ENCODE results near the gene DRG1.

Gene DRG1

DNA sequence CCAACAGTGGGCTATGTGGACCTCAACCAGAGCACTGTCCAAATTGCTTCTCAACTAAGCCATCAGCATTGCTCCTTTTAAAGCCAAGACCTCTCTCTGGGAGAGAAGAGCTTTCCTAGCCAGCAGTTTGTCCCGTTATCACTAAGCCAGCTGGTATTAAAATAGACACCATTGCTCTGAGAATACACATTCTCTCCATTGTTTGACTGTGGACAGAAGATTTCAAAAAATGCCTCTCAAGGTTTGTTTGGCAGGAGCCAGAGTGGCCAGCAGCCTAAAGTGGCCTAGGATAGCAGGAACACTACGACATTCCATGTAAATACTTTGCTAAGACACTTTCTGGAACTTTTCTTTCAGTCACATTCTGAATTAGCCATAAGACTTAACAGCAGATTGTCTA lies 49.0 kb downstream of the DRG1 start:
- no peak overlapping the region for H3K27ac ChIP-seq (ENCODE audit: low read length)
- no peaks in the 10 kb centered on the region for H3K79me2 ChIP-seq (ENCODE audit: low read length)
- no peak overlapping the region for H2AFZ ChIP-seq (ENCODE audit: low read depth, low read length)
- H3K4me2 ChIP-seq (ENCODE audit: low read length) = no peak overlapping the region
- H3K4me1 ChIP-seq (ENCODE audit: low read length) = no peaks in the 10 kb centered on the region; the same call in 1 of the 2 replicates
- no peak overlapping the region for H3K4me3 ChIP-seq (ENCODE audit: low read length)
- no peaks in the 10 kb centered on the region for H3K9me3 ChIP-seq (ENCODE audit: insufficient read depth, low read length)
- H3K36me3 ChIP-seq (replicated peaks; ENCODE audit: low read depth, low read length) = peaks cover 66% of the 10 kb centered on the region
- H3K9ac ChIP-seq (ENCODE audit: low read length) = no peak overlapping the region
- H3K27me3 ChIP-seq (ENCODE audit: low read depth, low read length) = no peaks in the 10 kb centered on the region
- TF ChIP-seq, protein P1, sequence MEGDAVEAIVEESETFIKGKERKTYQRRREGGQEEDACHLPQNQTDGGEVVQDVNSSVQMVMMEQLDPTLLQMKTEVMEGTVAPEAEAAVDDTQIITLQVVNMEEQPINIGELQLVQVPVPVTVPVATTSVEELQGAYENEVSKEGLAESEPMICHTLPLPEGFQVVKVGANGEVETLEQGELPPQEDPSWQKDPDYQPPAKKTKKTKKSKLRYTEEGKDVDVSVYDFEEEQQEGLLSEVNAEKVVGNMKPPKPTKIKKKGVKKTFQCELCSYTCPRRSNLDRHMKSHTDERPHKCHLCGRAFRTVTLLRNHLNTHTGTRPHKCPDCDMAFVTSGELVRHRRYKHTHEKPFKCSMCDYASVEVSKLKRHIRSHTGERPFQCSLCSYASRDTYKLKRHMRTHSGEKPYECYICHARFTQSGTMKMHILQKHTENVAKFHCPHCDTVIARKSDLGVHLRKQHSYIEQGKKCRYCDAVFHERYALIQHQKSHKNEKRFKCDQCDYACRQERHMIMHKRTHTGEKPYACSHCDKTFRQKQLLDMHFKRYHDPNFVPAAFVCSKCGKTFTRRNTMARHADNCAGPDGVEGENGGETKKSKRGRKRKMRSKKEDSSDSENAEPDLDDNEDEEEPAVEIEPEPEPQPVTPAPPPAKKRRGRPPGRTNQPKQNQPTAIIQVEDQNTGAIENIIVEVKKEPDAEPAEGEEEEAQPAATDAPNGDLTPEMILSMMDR (IDR thresholded peaks at IDR 0.05; ENCODE audit: low read depth, low read length) = no peak
- TF ChIP-seq EZH2phosphoT487 (IDR thresholded peaks at IDR 0.05; ENCODE audit: low read depth) = no peak
- no peaks in the 10 kb centered on the region for H4K20me1 ChIP-seq (ENCODE audit: insufficient read depth, low read length)

DNA sequence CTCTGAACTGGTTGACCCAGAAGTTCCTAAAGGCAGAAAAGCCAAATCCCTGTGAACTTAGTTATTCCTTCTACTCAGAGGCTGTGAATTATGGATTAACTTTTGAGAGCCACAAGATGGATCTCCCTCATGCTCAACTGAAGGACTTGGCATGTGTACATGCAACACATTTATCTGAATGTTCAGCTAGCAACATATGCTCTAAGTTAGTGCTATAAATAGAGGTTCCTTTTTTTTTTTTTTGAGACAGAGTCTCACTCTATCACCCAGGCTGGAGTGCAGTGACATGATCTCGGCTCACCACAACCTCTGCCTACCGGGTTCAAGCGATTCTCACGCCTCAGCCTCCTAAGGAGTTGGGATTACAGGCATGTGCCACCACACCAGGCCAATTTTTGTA lies 50.1 kb downstream of the DRG1 start:
- Histone ChIP-seq H3K9me3 (ENCODE audit: insufficient read depth, low read length) (no peaks in the 10 kb centered on the region), H3K4me2 (ENCODE audit: low read length) (no peak overlapping the region), H2AFZ (ENCODE audit: low read depth, low read length) (no peak overlapping the region), H3K4me1 (ENCODE audit: low read length) (no peaks in the 10 kb centered on the region; the same call in 1 of the 2 replicates), H3K27ac (ENCODE audit: low read length) (no peak overlapping the region), H3K9ac (ENCODE audit: low read length) (no peak overlapping the region), H3K79me2 (ENCODE audit: low read length) (no peaks in the 10 kb centered on the region), H3K36me3 (replicated peaks; ENCODE audit: low read depth, low read length) (peaks cover 68% of the 10 kb centered on the region), H4K20me1 (ENCODE audit: insufficient read depth, low read length) (no peaks in the 10 kb centered on the region), H3K4me3 (ENCODE audit: low read length) (no peak overlapping the region), H3K27me3 (ENCODE audit: low read depth, low read length) (no peaks in the 10 kb centered on the region)
- TF ChIP-seq EZH2phosphoT487 (IDR thresholded peaks at IDR 0.05; ENCODE audit: low read depth) = no peak
- TF ChIP-seq, protein P1 (IDR thresholded peaks at IDR 0.05; ENCODE audit: low read depth, low read length) = no peak

DNA sequence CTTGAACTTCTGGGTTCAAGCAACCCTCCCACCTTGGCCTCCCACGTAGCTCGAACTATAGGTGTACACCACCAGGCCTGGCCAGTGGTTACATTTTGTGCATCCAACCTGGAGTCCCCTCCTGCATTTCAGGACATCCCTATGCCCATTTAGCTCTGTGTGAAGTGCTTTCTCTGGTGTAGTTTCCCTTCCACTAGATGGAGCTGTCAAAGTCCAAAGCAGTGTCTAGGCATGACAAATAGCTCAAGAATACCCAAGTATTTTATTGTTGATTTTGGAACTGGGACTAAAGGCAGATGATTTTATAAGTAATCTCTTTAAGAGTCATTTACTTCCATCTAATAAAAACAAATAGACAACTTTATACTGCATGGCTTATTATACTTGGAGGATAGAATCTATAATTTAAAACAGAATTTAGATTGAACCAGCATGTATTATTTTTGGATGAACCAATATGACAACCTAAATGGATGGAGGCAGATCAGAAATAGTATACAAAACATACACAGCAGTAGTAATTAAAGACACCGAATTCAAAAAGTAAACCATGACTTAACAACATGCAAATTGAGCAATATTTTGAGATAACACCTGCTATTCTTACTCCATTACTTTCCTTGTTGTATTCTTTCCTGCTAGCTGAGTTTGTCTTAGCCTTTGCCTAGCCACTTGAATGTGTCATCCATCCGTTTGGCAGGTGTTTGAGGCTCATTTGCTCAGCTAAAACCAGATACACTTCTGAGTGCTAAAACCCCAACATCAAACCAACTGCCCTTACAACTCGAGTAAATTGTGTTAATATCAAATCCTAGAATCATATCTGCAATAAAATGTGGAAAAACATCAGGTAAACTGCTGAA lies 52.5 kb downstream of the DRG1 start:
- H2AFZ ChIP-seq (ENCODE audit: low read depth, low read length) = no peak overlapping the region
- H3K79me2 ChIP-seq (ENCODE audit: low read length) = no peaks in the 10 kb centered on the region
- H3K27me3 ChIP-seq (ENCODE audit: low read depth, low read length) = no peaks in the 10 kb centered on the region
- no peak overlapping the region for H3K27ac ChIP-seq (ENCODE audit: low read length)
- no peaks in the 10 kb centered on the region for H3K9me3 ChIP-seq (ENCODE audit: insufficient read depth, low read length)
- H4K20me1 ChIP-seq (ENCODE audit: insufficient read depth, low read length) = no peaks in the 10 kb centered on the region
- no peak overlapping the region for H3K4me3 ChIP-seq (ENCODE audit: low read length)
- H3K4me2 ChIP-seq (ENCODE audit: low read length) = no peak overlapping the region
- TF ChIP-seq EZH2phosphoT487 (IDR thresholded peaks at IDR 0.05; ENCODE audit: low read depth) = no peak
- TF ChIP-seq, protein P1 (IDR thresholded peaks at IDR 0.05; ENCODE audit: low read depth, low read length) = peak; percentile 72
- H3K36me3 ChIP-seq (replicated peaks; ENCODE audit: low read depth, low read length) = peaks cover 60% of the 10 kb centered on the region
- no peak overlapping the region for H3K9ac ChIP-seq (ENCODE audit: low read length)
- no peaks in the 10 kb centered on the region for H3K4me1 ChIP-seq (ENCODE audit: low read length)

DNA sequence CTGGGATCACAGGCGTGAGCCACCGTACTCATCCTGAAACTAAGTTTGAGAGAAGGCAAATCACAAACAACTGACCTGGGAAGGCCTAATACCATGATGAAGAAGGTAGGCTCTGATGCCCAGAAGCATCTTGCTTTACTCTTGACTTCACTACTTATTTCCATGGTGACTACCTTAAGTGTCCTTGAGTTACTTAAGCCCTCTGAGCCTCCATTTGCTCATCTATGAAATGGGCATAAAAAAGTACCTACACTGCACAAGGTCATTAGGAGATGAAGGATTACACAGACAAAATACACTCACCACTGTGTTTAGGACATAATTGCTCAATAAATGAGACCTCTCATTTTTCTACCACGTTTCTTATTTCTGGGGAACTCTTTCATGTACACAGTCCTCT lies 62.3 kb downstream of the DRG1 start:
- Histone ChIP-seq H3K4me2 (ENCODE audit: low read length) (no peak overlapping the region), H3K79me2 (ENCODE audit: low read length) (peaks cover 21% of the 10 kb centered on the region), H3K4me3 (ENCODE audit: low read length) (no peak overlapping the region), H3K27me3 (ENCODE audit: low read depth, low read length) (no peaks in the 10 kb centered on the region), H3K36me3 (replicated peaks; ENCODE audit: low read depth, low read length) (peaks cover 69% of the 10 kb centered on the region), H3K4me1 (ENCODE audit: low read length) (no peaks in the 10 kb centered on the region), H3K9ac (ENCODE audit: low read length) (no peak overlapping the region), H3K9me3 (ENCODE audit: insufficient read depth, low read length) (no peaks in the 10 kb centered on the region), H2AFZ (ENCODE audit: low read depth, low read length) (no peak overlapping the region), H3K27ac (ENCODE audit: low read length) (no peak overlapping the region), H4K20me1 (ENCODE audit: insufficient read depth, low read length) (peaks cover 6% of the 10 kb centered on the region; the same call in 1 of the 2 replicates)
- no peak for TF ChIP-seq EZH2phosphoT487 (IDR thresholded peaks at IDR 0.05; ENCODE audit: low read depth)
- TF ChIP-seq, protein P1 (IDR thresholded peaks at IDR 0.05; ENCODE audit: low read depth, low read length) = no peak
